ENCODE results near the gene RALGAPA2. TPM values are rescaled to one million over a fixed set of nuclear protein-coding genes. Genes with fewer than 3 reads are reported as not detected.

Gene RALGAPA2
- total and polyA plus RNA-seq, 2 experiments from 2014 or later: 13.1 to 43.4 TPM

GRCh38 chr20:20609522-20609921 is 102.9 kb downstream of the RALGAPA2 start:
- Mint-ChIP-seq H3K4me1 (no peaks in the 10 kb centered on the region), H3K27me3 (ENCODE audit: insufficient read depth, low read depth, poor library complexity) (peaks cover 1% of the 10 kb centered on the region), H3K4me3 (no peak overlapping the region), H3K9me3 (no peaks in the 10 kb centered on the region), H3K27ac (no peak overlapping the region), H3K36me3 (ENCODE audit: low read depth) (no peaks in the 10 kb centered on the region; the same call in 1 of the 3 replicates)
- no peak overlapping the region for H3K4me3 ChIP-seq
- H3K27me3 ChIP-seq (ENCODE audit: insufficient read depth): no peaks in the 10 kb centered on the region
- no peaks in the 10 kb centered on the region for H3K79me2 ChIP-seq (replicated peaks; ENCODE audit: insufficient read depth)
- H2AFZ ChIP-seq: no peak overlapping the region
- H3K4me1 ChIP-seq (ENCODE audit: insufficient read depth): no peaks in the 10 kb centered on the region
- TF ChIP-seq REST (IDR thresholded peaks at IDR 0.05; ENCODE audit: unreplicated experiment): no peak
- no peak for TF ChIP-seq EZH2phosphoT487 (IDR thresholded peaks at IDR 0.05; ENCODE audit: unreplicated experiment)
- TF ChIP-seq CREB1 (CRISPR knock-in tag; IDR thresholded peaks at IDR 0.05; ENCODE audit: low read depth): no peak
- no peak for TF ChIP-seq POLR2AphosphoS5 (IDR thresholded peaks at IDR 0.05; ENCODE audit: low read depth)
- no peak for TF ChIP-seq ZNF331 (CRISPR knock-in tag; IDR thresholded peaks at IDR 0.05; ENCODE audit: low read depth)
- no peak for TF ChIP-seq EZH2 (IDR thresholded peaks at IDR 0.05; ENCODE audit: low read depth, unreplicated experiment)
- no peak for TF ChIP-seq ZNF462 (CRISPR knock-in tag; IDR thresholded peaks at IDR 0.05)
- no peak for TF ChIP-seq NANOG (IDR thresholded peaks at IDR 0.05; ENCODE audit: borderline replicate concordance)
- no peak for TF ChIP-seq STAT1 (IDR thresholded peaks at IDR 0.05; ENCODE audit: unreplicated experiment)
- no peak for TF ChIP-seq ETS1 (IDR thresholded peaks at IDR 0.05)
- no peak for TF ChIP-seq CTCF (conservative IDR thresholded peaks at IDR 0.05; ENCODE audit: low read depth in 2 of 2)
- no peak for TF ChIP-seq JUNB (IDR thresholded peaks at IDR 0.05; ENCODE audit: unreplicated experiment)
- TF ChIP-seq ZNF114 (CRISPR knock-in tag; IDR thresholded peaks at IDR 0.05): no peak
- DNase-seq (ENCODE audit: low spot score): no peak
- no peaks in the 10 kb centered on the region for H3F3A ChIP-seq (replicated peaks; ENCODE audit: low read depth)
- no peaks in the 10 kb centered on the region for H3K9me2 ChIP-seq (ENCODE audit: insufficient read depth)
- no peaks in the 10 kb centered on the region for H3K36me3 ChIP-seq (ENCODE audit: insufficient read depth)
- no peak overlapping the region for H3K4me2 ChIP-seq
- no peak for ATAC-seq
- H4K20me1 ChIP-seq (replicated peaks; ENCODE audit: insufficient read depth): no peaks in the 10 kb centered on the region; the same call in 1 of the 2 replicates
- H3K27ac ChIP-seq (ENCODE audit: low read depth): no peak overlapping the region
